Measurements from ENCODE around the gene ARVCF. TPM values are rescaled to one million over a fixed set of nuclear protein-coding genes. Genes with fewer than 3 reads are reported as not detected.

The ARVCF gene
- total and polyA plus RNA-seq, 8 donors = 3.5 to 51.3 (median 13.6) TPM

DNA sequence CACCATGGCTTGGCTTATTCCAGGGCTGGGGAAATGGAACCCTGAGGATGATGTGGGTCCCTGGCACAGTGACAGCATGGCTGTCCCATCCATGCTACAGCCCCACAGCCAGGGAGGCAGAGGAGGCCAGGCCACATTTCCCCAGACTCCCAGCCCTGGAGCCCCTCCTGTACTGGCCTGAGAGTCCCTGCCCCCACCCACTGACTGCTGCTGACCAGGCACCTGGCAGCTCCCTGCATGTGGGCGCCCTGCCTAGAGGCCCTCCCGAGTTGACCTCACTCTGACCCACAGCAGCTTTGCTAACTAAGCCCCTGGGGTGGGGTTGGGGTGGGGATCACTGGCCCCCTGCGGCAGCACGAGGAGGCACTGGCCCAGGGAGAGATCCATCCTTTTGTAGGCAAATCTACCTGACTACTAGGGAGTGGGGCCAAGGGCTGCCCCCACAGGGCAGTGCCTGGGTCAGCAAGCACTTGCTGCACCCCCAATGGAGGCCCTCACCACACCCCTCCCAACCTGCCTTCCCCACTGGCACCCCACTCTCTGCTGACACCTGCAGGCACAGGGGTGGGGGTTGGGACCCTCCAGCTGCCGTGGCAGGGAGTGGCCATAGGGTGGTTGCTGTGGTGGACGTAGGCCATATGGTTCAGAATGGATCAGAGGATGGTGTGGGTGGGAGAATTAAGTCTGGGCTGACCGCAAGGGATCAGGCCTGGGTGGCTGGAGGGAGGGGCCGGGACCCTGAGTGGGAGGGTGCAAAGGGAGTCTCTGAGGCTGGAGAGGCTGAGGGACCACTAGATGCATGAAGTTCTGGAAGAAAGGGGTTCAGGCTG lies 17.4 kb downstream of the ARVCF start:
- Histone ChIP-seq H3K27me3 (no peaks in the 10 kb centered on the region), H3K4me1 (peaks cover 0 to 38% (median 16%) of the 10 kb centered on the region in 4 donors), H3K36me3 (no peaks in the 10 kb centered on the region), H3K9me3 (peaks cover 0 to 2% (median 0%) of the 10 kb centered on the region in 4 donors), H3K4me3 (no peak overlapping the region), H3K27ac (peak overlapping the region in 1 of 5 donors; percentile 15)
- intact Hi-C loops (cut with DNase I; ENCODE audit: low total_unique reads) = no loop called here
- WGBS, 5 donors = 58 to 73% (median 59%) methylated on average over 4 to 8 of the region's 8 CpGs
- no peak for DNase-seq
- no peak for TF ChIP-seq POLR2A (IDR thresholded peaks at IDR 0.05)
- TF ChIP-seq, protein P1, sequence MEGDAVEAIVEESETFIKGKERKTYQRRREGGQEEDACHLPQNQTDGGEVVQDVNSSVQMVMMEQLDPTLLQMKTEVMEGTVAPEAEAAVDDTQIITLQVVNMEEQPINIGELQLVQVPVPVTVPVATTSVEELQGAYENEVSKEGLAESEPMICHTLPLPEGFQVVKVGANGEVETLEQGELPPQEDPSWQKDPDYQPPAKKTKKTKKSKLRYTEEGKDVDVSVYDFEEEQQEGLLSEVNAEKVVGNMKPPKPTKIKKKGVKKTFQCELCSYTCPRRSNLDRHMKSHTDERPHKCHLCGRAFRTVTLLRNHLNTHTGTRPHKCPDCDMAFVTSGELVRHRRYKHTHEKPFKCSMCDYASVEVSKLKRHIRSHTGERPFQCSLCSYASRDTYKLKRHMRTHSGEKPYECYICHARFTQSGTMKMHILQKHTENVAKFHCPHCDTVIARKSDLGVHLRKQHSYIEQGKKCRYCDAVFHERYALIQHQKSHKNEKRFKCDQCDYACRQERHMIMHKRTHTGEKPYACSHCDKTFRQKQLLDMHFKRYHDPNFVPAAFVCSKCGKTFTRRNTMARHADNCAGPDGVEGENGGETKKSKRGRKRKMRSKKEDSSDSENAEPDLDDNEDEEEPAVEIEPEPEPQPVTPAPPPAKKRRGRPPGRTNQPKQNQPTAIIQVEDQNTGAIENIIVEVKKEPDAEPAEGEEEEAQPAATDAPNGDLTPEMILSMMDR (IDR thresholded peaks at IDR 0.05) = no peak
- no peak for TF ChIP-seq POLR2AphosphoS5 (IDR thresholded peaks at IDR 0.05)
- TF ChIP-seq EP300 (IDR thresholded peaks at IDR 0.05) = no peak

DNA sequence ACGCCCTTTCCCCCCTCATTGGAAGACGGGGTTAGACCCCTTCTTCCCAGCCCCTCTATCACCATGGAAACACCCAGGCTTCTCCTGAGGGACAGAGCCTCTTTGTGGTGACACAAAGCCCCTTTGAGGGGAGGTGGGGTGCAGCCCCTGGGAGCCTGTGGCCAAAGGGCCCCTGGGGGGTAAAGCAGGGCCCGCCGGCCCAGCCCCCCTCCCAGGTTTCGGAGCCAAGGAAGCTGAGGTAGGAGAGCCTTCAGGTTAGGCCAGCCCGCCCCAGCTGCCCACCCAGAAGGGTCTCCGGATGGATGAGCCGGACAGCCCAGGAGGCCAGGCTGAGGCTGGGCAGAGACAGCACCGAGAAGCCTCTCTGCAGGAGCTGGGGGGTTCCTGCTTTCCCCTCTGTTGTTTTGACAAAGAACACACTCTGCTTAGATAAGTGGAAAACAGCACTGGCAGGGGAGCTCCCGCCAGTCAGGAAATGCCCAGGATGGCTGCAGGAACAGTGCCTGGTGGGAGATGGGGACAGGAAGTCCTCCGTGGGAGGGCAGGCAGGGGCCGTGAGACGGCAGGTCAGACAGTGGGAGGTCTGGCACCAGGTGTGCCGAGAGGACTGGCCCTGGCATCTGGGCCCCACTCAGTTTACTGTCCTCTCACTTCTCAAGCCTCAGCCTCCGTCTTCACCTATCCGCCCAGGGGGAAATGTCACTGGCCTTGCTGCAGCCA lies 18.2 kb downstream of the ARVCF start:
- Histone ChIP-seq H3K4me1 (peaks cover 0 to 38% (median 16%) of the 10 kb centered on the region in 4 donors), H3K27ac (peak overlapping the region in 1 of 5 donors; percentile 15), H3K9me3 (no peaks in the 10 kb centered on the region), H3K36me3 (no peaks in the 10 kb centered on the region), H3K4me3 (no peak overlapping the region), H3K27me3 (no peaks in the 10 kb centered on the region)
- DNase-seq = peak in 1 of 2 donors; percentile 43
- intact Hi-C loops (cut with DNase I; ENCODE audit: low total_unique reads) = no loop called here
- WGBS, 5 donors = 64 to 80% (median 74%) methylated on average over 8 to 16 of the region's 16 CpGs
- TF ChIP-seq EP300 (IDR thresholded peaks at IDR 0.05) (no peak), POLR2A (IDR thresholded peaks at IDR 0.05) (no peak), POLR2AphosphoS5 (IDR thresholded peaks at IDR 0.05) (no peak)
- TF ChIP-seq, protein P1 (IDR thresholded peaks at IDR 0.05) = no peak

DNA sequence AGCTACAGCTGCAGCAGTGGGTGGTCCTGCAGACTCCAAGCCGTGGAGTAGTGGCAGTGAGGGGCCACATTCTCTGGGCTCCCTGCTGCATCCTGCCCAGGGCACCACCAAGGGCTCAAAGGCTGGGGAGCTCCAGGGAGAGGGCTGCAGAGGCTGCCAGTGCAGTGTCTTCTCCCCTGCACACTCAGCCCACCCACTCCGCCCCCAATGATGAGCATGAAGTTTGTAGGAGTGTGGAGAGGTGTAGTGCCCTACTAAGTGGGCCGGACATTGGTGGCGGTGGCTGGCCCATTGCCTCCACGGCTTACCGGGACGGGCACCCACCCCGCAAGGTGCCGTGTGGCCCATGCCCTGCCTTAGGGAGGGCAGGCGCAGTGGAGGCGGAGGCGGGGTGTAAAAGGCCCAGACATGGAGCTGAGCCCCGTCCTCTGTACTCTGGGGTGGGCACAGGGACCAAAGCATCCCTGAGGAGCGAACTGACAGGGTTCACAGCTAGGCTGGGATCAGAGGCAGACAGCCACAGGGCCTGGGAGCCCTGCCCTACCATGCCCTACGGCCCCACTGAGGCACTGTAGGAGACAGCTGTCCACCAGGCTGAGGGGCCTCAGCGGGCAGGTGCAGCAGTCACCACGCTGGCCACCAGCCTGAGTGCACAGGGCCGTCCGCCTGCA lies 18.9 kb downstream of the ARVCF start:
- H3K36me3 ChIP-seq = no peaks in the 10 kb centered on the region
- DNase-seq = no peak
- TF ChIP-seq, protein P1 (IDR thresholded peaks at IDR 0.05) = no peak
- no peak for TF ChIP-seq POLR2A (IDR thresholded peaks at IDR 0.05)
- no peak for TF ChIP-seq POLR2AphosphoS5 (IDR thresholded peaks at IDR 0.05)
- TF ChIP-seq EP300 (IDR thresholded peaks at IDR 0.05) = no peak
- peaks cover 0 to 38% (median 16%) of the 10 kb centered on the region in 4 donors for H3K4me1 ChIP-seq
- 84 to 94% (median 89%) methylated on average over 13 to 19 of the region's 19 CpGs for whole genome bisulfite sequencing, 5 donors
- H3K27me3 ChIP-seq = no peaks in the 10 kb centered on the region
- no peaks in the 10 kb centered on the region for H3K9me3 ChIP-seq
- intact Hi-C loops (cut with DNase I; ENCODE audit: low total_unique reads) = no loop called here
- H3K27ac ChIP-seq = no peak overlapping the region
- no peak overlapping the region for H3K4me3 ChIP-seq

DNA sequence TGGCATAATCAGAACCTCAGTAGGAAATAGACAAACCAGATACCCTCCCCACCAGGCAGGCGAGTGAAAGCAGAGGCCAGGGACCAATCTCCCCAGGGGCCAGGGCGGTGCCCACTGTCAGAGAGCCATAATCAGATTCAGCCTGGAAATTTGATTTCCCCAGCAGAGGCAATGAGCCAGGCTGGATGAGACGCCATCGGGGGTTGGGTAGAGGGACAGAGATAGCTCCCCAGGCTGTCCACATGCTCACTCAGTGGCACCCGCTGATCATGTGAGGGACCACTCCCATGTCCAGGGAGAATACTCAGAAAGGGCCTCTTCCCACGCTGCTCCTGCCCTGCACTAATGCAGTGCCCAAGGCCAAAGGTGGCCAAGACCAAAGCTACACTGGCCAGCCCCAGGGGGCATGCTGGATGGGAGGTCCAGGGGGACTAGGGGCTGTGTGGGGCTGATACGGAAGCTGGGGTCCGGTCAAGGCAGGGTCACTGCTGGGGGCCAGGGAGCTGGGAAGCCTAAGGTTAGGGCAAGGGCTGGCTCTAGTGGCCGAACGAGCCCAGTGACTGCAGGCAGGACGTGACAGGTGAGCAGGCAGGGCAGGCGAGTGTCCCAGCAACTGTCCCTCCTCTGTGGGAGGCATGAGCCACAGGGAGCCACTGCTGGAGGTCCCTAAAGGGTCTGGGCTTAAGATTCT lies 19.8 kb downstream of the ARVCF start:
- WGBS, 5 donors = 81 to 88% (median 85%) methylated on average over 11 to 12 of the region's 12 CpGs
- H3K27me3 ChIP-seq = no peaks in the 10 kb centered on the region
- no peaks in the 10 kb centered on the region for H3K9me3 ChIP-seq
- H3K4me1 ChIP-seq = peaks cover 0 to 45% (median 16%) of the 10 kb centered on the region in 4 donors
- no peak for TF ChIP-seq POLR2AphosphoS5 (IDR thresholded peaks at IDR 0.05)
- TF ChIP-seq EP300 (IDR thresholded peaks at IDR 0.05) = no peak
- TF ChIP-seq POLR2A (IDR thresholded peaks at IDR 0.05) = no peak
- TF ChIP-seq, protein P1 (IDR thresholded peaks at IDR 0.05) = no peak
- intact Hi-C loops (cut with DNase I; ENCODE audit: low total_unique reads) = no loop called here
- H3K27ac ChIP-seq = no peak overlapping the region
- no peak for DNase-seq
- no peak overlapping the region for H3K4me3 ChIP-seq
- no peaks in the 10 kb centered on the region for H3K36me3 ChIP-seq
